Measurements from ENCODE around the gene PIP5K1B. TPM values are rescaled to one million over a fixed set of nuclear protein-coding genes. Genes with fewer than 3 reads are reported as not detected.

PIP5K1B gene
- total and polyA plus RNA-seq, 2 donors (not counting 1 experiment from before 2014, with no cell fraction given): 11.8 to 24.1 TPM

DNA sequence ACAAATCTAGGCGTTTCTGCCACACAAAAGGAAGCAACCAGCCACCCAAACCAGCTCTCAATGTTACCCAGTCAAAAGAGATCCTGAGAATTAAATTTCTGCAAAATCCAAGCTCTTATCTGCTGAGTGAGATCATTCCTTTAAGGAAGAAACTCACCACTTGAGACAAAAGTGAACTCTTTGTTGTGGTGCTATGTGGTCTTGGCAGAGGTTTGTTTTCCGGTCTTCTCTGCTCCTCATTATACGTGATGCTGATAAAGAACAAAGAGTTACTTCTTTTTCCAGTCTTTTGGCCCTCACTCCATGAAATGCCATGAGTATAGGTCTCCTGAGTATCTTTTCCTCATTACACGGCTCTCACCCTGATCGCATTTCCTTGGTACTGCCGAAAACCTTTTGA lies 226.8 kb downstream of the PIP5K1B start:
- Histone ChIP-seq H3K36me3 (replicated peaks in 1 of 2; ENCODE audit: control extremely low read depth in 1 of 2, control insufficient read depth in 1 of 2, extremely low read depth in 1 of 2, insufficient read depth in 2 of 2, low read length in 1 of 2) (peaks cover 0 to 19% of the 10 kb centered on the region in 2 experiments), H3K4me3 (ENCODE audit: control extremely low read depth in 1 of 5, extremely low read depth in 1 of 5, insufficient read depth in 1 of 5, low read depth in 2 of 5, low read length in 4 of 5) (no peak overlapping the region), H3K9ac (ENCODE audit: low read length) (no peak overlapping the region), H3K79me2 (ENCODE audit: control insufficient read depth, insufficient read depth, low read length) (peaks cover 3% of the 10 kb centered on the region), H2AFZ (ENCODE audit: insufficient read depth, low read depth, low read length, poor library complexity, severe bottlenecking) (no peak overlapping the region), H4K20me1 (ENCODE audit: control insufficient read depth, insufficient read depth, low read length, poor library complexity, severe bottlenecking) (no peaks in the 10 kb centered on the region), H3K27me3 (replicated peaks in 1 of 4; ENCODE audit: control extremely low read depth in 1 of 4, control insufficient read depth in 3 of 4, insufficient read depth in 4 of 4, low read length in 3 of 4) (no peaks in the 10 kb centered on the region), H3K9me3 (ENCODE audit: control extremely low read depth in 1 of 3, control insufficient read depth in 2 of 3, insufficient read depth in 1 of 3, low read length in 2 of 3) (no peaks in the 10 kb centered on the region), H3K27ac (ENCODE audit: low read length in 2 of 2) (no peak overlapping the region), H3K4me2 (replicated peaks; ENCODE audit: low read depth, low read length, poor library complexity, severe bottlenecking) (no peak overlapping the region), H3K4me1 (ENCODE audit: control insufficient read depth in 2 of 2, insufficient read depth in 2 of 2, low read length in 2 of 2) (peaks cover 0 to 8% of the 10 kb centered on the region in 2 donors)
- intact Hi-C loops (cut with micrococcal nuclease): no loop called here
- 90% methylated on average over 2 of the region's 6 CpGs for WGBS (ENCODE audit: insufficient coverage)
- no peak for ATAC-seq (ENCODE audit: low read depth)
- H3K4me1 Mint-ChIP-seq: peaks cover 13% of the 10 kb centered on the region
- TF ChIP-seq EZH2 (IDR thresholded peaks at IDR 0.05; ENCODE audit: borderline replicate concordance, insufficient read depth, low read depth, low read length, poor library complexity, severe bottlenecking): no peak
- TF ChIP-seq, protein P1, sequence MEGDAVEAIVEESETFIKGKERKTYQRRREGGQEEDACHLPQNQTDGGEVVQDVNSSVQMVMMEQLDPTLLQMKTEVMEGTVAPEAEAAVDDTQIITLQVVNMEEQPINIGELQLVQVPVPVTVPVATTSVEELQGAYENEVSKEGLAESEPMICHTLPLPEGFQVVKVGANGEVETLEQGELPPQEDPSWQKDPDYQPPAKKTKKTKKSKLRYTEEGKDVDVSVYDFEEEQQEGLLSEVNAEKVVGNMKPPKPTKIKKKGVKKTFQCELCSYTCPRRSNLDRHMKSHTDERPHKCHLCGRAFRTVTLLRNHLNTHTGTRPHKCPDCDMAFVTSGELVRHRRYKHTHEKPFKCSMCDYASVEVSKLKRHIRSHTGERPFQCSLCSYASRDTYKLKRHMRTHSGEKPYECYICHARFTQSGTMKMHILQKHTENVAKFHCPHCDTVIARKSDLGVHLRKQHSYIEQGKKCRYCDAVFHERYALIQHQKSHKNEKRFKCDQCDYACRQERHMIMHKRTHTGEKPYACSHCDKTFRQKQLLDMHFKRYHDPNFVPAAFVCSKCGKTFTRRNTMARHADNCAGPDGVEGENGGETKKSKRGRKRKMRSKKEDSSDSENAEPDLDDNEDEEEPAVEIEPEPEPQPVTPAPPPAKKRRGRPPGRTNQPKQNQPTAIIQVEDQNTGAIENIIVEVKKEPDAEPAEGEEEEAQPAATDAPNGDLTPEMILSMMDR (IDR thresholded peaks at IDR 0.05): no peak
- H3K27ac Mint-ChIP-seq: no peak overlapping the region
- H3K27me3 Mint-ChIP-seq: no peaks in the 10 kb centered on the region
- no peak overlapping the region for H3K4me3 Mint-ChIP-seq
- DNase-seq: no peak
- ChIA-PET POLR2A (no interaction called here), CTCF (interaction anchor here (1.5 kb wide), 1 partner anchor 10 kb away, joined by 3 read pairs; no protein-coding TSS in a partner anchor)
- no peaks in the 10 kb centered on the region for H3K9me3 Mint-ChIP-seq (ENCODE audit: insufficient read depth)

DNA sequence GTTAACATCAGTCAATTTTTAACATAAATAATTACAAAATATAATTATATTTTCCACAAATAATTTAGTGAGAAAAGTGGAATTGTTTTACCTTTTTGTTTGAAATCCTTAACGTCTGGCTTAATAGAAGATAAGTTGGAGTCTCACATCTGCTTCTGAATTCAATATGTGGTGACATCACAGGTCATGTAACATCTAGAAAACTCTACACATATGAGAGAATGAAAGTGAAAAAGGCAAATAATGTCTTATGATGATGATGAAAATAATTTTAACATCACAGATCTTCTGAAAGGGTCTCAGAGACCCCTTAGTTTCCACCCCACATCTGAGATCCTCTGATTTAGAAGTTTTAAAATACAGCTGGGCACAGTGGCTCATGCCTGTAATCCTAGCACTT lies 227.4 kb downstream of the PIP5K1B start:
- intact Hi-C loops (cut with micrococcal nuclease): no loop called here

More for the DNA sequence above, 227.4 kb downstream of the PIP5K1B start:
- WGBS (ENCODE audit: insufficient coverage): no CpG with 5 or more reads among the region's 1 CpG
- H3K4me1 Mint-ChIP-seq: peaks cover 13% of the 10 kb centered on the region
- peaks cover 3% of the 10 kb centered on the region for H3K79me2 ChIP-seq (ENCODE audit: control insufficient read depth, insufficient read depth, low read length)
- ATAC-seq (ENCODE audit: low read depth) (no peak), DNase-seq (no peak)
- H3K4me2 ChIP-seq (replicated peaks; ENCODE audit: low read depth, low read length, poor library complexity, severe bottlenecking): no peak overlapping the region
- CTCF ChIA-PET: interaction anchor here (1.5 kb wide), 1 partner anchor 9 kb away, joined by 3 read pairs; no protein-coding TSS in a partner anchor
- no peaks in the 10 kb centered on the region for H3K27me3 ChIP-seq (replicated peaks in 1 of 4; ENCODE audit: control extremely low read depth in 1 of 4, control insufficient read depth in 3 of 4, insufficient read depth in 4 of 4, low read length in 3 of 4)
- H3K4me1 ChIP-seq (ENCODE audit: control insufficient read depth in 2 of 2, insufficient read depth in 2 of 2, low read length in 2 of 2): peaks cover 0 to 8% of the 10 kb centered on the region in 2 donors
- no peaks in the 10 kb centered on the region for H3K9me3 ChIP-seq (ENCODE audit: control extremely low read depth in 1 of 3, control insufficient read depth in 2 of 3, insufficient read depth in 1 of 3, low read length in 2 of 3)
- H3K4me3 Mint-ChIP-seq: no peak overlapping the region
- H3K4me3 ChIP-seq (ENCODE audit: control extremely low read depth in 1 of 5, extremely low read depth in 1 of 5, insufficient read depth in 1 of 5, low read depth in 2 of 5, low read length in 4 of 5): no peak overlapping the region
- POLR2A ChIA-PET: no interaction called here
- H3K9ac ChIP-seq (ENCODE audit: low read length): no peak overlapping the region
- H3K27ac Mint-ChIP-seq: no peak overlapping the region
- H3K27ac ChIP-seq (ENCODE audit: low read length in 2 of 2): no peak overlapping the region
- no peaks in the 10 kb centered on the region for H3K9me3 Mint-ChIP-seq (ENCODE audit: insufficient read depth)
- no peak overlapping the region for H2AFZ ChIP-seq (ENCODE audit: insufficient read depth, low read depth, low read length, poor library complexity, severe bottlenecking)
- no peaks in the 10 kb centered on the region for H4K20me1 ChIP-seq (ENCODE audit: control insufficient read depth, insufficient read depth, low read length, poor library complexity, severe bottlenecking)
- no peaks in the 10 kb centered on the region for H3K27me3 Mint-ChIP-seq
- TF ChIP-seq EZH2 (IDR thresholded peaks at IDR 0.05; ENCODE audit: borderline replicate concordance, insufficient read depth, low read depth, low read length, poor library complexity, severe bottlenecking): no peak
- TF ChIP-seq, protein P1 (IDR thresholded peaks at IDR 0.05): no peak
- H3K36me3 ChIP-seq (replicated peaks in 1 of 2; ENCODE audit: control extremely low read depth in 1 of 2, control insufficient read depth in 1 of 2, extremely low read depth in 1 of 2, insufficient read depth in 2 of 2, low read length in 1 of 2): peaks cover 0 to 13% of the 10 kb centered on the region in 2 experiments

Measured in B cell (primary cell).